SK-N-SH treated with all-trans-retinoic acid at 6 μM for 48 hours (cell line): ENCODE data around the gene KRTAP4-7.
A peak's percentile ranks its signal among the peaks of the same experiment; 100 is the strongest.

Experiments used
- ATAC-seq: fragments of 200-7000 bp; cut with Tn5 transposase; 3 replicates; pipeline ENCODE4 v1.9.1; 2020; ENCODE audit warnings: mild to moderate bottlenecking, moderate library complexity
- ARNTL ChIP-seq: fragments of 450-650 bp; formaldehyde crosslinking; IDR thresholded peaks from 2 replicates; pipeline ENCODE4 v1.5.0; 2020; ENCODE audit warnings: low read depth, mild to moderate bottlenecking, moderate library complexity, borderline replicate concordance
- BACH2 ChIP-seq: fragments of 250-450 bp; sonication (Bioruptor Pico); IDR thresholded peaks from 2 replicates; pipeline ENCODE4 v1.9.0; 2021; ENCODE audit warnings: mild to moderate bottlenecking, borderline replicate concordance
- CREB5 ChIP-seq: fragments of 250-450 bp; sonication (Bioruptor Pico); IDR thresholded peaks from 2 replicates; pipeline ENCODE4 v1.5.1; 2020; ENCODE audit warnings: low read depth, mild to moderate bottlenecking, moderate library complexity
- CSRNP3 ChIP-seq: fragments of 250-450 bp; sonication (Bioruptor Pico); IDR thresholded peaks from 2 replicates; pipeline ENCODE4 v1.5.1; 2021; ENCODE audit warnings: mild to moderate bottlenecking, moderate library complexity
- ESRRG ChIP-seq: fragments of 250-450 bp; sonication (Bioruptor Pico); IDR thresholded peaks from 2 replicates; pipeline ENCODE4 v1.6.1; 2021; ENCODE audit warnings: mild to moderate bottlenecking
- GLIS3 ChIP-seq: fragments of 250-450 bp; sonication (Bioruptor Pico); IDR thresholded peaks from 2 replicates; pipeline ENCODE4 v1.5.0; 2020; ENCODE audit warnings: mild to moderate bottlenecking, moderate library complexity
- ISL1 ChIP-seq: fragments of 250-450 bp; sonication (Bioruptor Pico); IDR thresholded peaks from 2 replicates; pipeline ENCODE4 v2.1.2; 2022; ENCODE audit warnings: mild to moderate bottlenecking, moderate library complexity
- POU6F1 ChIP-seq: fragments of 250-450 bp; sonication (Bioruptor Pico); IDR thresholded peaks from 2 replicates; pipeline ENCODE4 v1.8.0; 2021; ENCODE audit warnings: low read depth, mild to moderate bottlenecking, moderate library complexity, borderline replicate concordance
- PPARA ChIP-seq: fragments of 250-450 bp; sonication (Bioruptor Pico); IDR thresholded peaks from 2 replicates; pipeline ENCODE4 v1.5.0; 2020; ENCODE audit warnings: mild to moderate bottlenecking, borderline replicate concordance
- TOX ChIP-seq: fragments of 250-450 bp; sonication (Bioruptor Pico); IDR thresholded peaks from 2 replicates; pipeline ENCODE4 v1.8.0; 2021; ENCODE audit warnings: mild to moderate bottlenecking, moderate library complexity, borderline replicate concordance
- ZC3H10 ChIP-seq: fragments of 250-450 bp; sonication (Bioruptor Pico); IDR thresholded peaks from 2 replicates; pipeline ENCODE4 v1.5.1; 2021; ENCODE audit warnings: mild to moderate bottlenecking, moderate library complexity
- ZFP3 ChIP-seq: fragments of 250-450 bp; sonication (Bioruptor Pico); IDR thresholded peaks from 2 replicates; pipeline ENCODE4 v1.5.0; 2020; ENCODE audit warnings: mild to moderate bottlenecking, moderate library complexity
- ZFP30 ChIP-seq: fragments of 450-650 bp; formaldehyde crosslinking; IDR thresholded peaks from 2 replicates; pipeline ENCODE4 v1.5.0; 2022; ENCODE audit warnings: mild to moderate bottlenecking, moderate library complexity
- ZNF70 ChIP-seq: fragments of 450-650 bp; formaldehyde crosslinking; IDR thresholded peaks from 2 replicates; pipeline ENCODE4 v1.5.0; 2020; ENCODE audit warnings: mild to moderate bottlenecking, moderate library complexity
- ZNF8 ChIP-seq: fragments of 450-650 bp; formaldehyde crosslinking; IDR thresholded peaks from 2 replicates; pipeline ENCODE4 v1.5.0; 2020; ENCODE audit warnings: mild to moderate bottlenecking, moderate library complexity
- TF ChIP-seq, protein P1 (sequence below): fragments of 250-450 bp; sonication (Bioruptor Pico); IDR thresholded peaks from 2 replicates; pipeline ENCODE4 v1.5.0; 2020; ENCODE audit warnings: mild to moderate bottlenecking, moderate library complexity
- TF ChIP-seq, protein P2 (sequence below): fragments of 250-450 bp; sonication (Bioruptor Pico); IDR thresholded peaks from 2 replicates; pipeline ENCODE4 v1.8.0; 2020; ENCODE audit warnings: mild to moderate bottlenecking, moderate library complexity, borderline replicate concordance

Gene KRTAP4-7

DNA sequence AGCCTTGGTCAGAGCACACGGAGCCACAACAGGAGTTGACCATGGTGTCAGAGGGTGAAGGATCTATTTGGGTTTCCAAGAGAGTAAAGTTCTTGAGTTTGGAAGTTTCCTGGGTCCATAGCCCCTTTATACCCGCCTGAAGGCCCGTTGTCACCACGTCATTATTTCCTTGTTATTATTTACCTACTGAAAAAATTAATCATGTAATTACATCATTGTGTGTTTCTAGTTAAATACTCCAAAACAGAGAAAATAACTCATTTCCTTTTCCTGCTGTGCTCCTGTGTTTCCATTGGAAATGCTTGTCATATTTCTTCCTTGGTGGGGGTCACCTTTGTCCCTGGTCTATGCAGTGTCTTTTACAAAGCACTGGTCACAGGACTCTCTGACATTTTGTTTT lies 14.1 kb downstream of the KRTAP4-7 start, which contains the start of gene KRTAP4-8:
Gene KRTAP4-8 (minus strand): TSS at position 101 of the 400 bp plus-strand sequence. CDS start 58 bp downstream, at position 43.
- ATAC-seq: no peak
- TF ChIP-seq PPARA (CRISPR knock-in tag): no peak
- TF ChIP-seq ZC3H10 (CRISPR knock-in tag): no peak
- TF ChIP-seq ZNF8: no peak
- TF ChIP-seq, protein P1, sequence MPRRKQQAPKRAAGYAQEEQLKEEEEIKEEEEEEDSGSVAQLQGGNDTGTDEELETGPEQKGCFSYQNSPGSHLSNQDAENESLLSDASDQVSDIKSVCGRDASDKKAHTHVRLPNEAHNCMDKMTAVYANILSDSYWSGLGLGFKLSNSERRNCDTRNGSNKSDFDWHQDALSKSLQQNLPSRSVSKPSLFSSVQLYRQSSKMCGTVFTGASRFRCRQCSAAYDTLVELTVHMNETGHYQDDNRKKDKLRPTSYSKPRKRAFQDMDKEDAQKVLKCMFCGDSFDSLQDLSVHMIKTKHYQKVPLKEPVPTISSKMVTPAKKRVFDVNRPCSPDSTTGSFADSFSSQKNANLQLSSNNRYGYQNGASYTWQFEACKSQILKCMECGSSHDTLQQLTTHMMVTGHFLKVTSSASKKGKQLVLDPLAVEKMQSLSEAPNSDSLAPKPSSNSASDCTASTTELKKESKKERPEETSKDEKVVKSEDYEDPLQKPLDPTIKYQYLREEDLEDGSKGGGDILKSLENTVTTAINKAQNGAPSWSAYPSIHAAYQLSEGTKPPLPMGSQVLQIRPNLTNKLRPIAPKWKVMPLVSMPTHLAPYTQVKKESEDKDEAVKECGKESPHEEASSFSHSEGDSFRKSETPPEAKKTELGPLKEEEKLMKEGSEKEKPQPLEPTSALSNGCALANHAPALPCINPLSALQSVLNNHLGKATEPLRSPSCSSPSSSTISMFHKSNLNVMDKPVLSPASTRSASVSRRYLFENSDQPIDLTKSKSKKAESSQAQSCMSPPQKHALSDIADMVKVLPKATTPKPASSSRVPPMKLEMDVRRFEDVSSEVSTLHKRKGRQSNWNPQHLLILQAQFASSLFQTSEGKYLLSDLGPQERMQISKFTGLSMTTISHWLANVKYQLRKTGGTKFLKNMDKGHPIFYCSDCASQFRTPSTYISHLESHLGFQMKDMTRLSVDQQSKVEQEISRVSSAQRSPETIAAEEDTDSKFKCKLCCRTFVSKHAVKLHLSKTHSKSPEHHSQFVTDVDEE (CRISPR knock-in tag): no peak
- TF ChIP-seq ESRRG: no peak
- TF ChIP-seq, protein P2, sequence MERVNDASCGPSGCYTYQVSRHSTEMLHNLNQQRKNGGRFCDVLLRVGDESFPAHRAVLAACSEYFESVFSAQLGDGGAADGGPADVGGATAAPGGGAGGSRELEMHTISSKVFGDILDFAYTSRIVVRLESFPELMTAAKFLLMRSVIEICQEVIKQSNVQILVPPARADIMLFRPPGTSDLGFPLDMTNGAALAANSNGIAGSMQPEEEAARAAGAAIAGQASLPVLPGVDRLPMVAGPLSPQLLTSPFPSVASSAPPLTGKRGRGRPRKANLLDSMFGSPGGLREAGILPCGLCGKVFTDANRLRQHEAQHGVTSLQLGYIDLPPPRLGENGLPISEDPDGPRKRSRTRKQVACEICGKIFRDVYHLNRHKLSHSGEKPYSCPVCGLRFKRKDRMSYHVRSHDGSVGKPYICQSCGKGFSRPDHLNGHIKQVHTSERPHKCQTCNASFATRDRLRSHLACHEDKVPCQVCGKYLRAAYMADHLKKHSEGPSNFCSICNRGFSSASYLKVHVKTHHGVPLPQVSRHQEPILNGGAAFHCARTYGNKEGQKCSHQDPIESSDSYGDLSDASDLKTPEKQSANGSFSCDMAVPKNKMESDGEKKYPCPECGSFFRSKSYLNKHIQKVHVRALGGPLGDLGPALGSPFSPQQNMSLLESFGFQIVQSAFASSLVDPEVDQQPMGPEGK (CRISPR knock-in tag): no peak
- no peak for TF ChIP-seq ARNTL
- TF ChIP-seq ISL1: no peak
- TF ChIP-seq ZFP30 (CRISPR knock-in tag): no peak
- TF ChIP-seq CSRNP3: no peak
- TF ChIP-seq TOX (CRISPR knock-in tag): no peak

DNA sequence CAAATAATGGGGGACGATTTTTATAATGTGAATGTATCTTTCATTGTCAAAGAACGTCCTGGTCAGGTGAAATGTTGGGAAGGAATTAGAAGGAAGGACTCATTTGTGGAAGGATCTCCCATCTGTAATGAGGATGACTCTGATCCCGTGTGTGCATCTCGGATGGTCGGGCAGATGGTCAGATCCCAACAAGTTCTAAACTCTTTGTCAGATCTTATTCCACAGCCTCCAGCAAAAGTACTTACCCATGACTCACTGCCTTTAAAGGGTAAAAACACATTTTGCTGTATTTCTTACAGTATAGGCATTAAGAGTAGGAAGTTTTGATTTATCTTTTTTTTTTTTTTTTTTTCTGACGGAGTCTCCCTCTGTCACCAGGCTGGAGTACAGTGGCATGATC lies 14.5 kb downstream of the KRTAP4-7 start:
- TF ChIP-seq BACH2 (CRISPR knock-in tag): no peak
- no peak for TF ChIP-seq ZNF70 (CRISPR knock-in tag)
- no peak for TF ChIP-seq ISL1
- TF ChIP-seq CREB5 (CRISPR knock-in tag): no peak
- TF ChIP-seq TOX (CRISPR knock-in tag): no peak
- TF ChIP-seq, protein P2 (CRISPR knock-in tag): no peak
- TF ChIP-seq GLIS3: no peak
- TF ChIP-seq ESRRG: no peak
- TF ChIP-seq ARNTL: no peak
- TF ChIP-seq ZFP3 (CRISPR knock-in tag): no peak
- no peak for TF ChIP-seq POU6F1
- no peak for TF ChIP-seq ZFP30 (CRISPR knock-in tag)
- TF ChIP-seq, all 23 proteins: peak for 0
- ATAC-seq: no peak

DNA sequence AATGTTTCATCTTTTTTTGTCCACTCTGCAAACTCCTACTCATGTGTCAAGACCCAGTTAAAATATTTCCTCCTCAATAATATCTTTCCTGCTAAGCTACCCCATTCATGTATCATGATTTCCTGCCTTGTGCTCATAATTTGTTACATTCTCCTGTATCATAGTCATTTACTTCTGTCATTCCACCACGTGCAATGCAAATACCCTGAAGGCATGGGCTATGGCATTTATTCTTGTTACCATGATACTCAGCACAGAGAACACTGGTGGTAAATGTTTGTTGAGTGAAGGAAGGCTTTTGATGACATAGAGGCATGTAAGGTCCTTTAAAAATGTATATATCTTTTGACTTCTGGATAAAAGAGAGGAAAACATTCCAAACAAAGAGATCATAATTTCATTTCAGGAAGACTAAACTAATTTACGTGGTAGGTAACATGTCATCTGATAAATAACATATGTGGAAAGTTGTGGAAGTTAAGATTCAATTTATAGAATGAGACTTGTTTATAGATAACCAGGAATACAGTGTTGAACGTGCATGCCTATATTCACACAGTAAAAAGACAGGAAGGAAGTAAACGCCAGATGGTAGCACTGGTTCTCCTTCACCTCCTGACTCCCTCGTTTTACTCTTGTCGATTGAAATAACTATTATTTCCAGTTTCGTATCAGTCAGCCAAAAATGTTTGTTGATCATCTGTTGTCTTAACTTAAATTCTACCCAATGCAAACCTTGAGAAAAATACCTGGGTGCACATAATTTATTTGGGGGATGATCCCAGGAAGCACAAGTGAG lies 15.9 kb downstream of the KRTAP4-7 start:
- peak; percentile 25; the same call in 2 of the 3 replicates for ATAC-seq
